ENCODE data around the gene TSKS.
A peak's percentile ranks its signal among the peaks of the same experiment; 100 is the strongest.

The TSKS gene

DNA sequence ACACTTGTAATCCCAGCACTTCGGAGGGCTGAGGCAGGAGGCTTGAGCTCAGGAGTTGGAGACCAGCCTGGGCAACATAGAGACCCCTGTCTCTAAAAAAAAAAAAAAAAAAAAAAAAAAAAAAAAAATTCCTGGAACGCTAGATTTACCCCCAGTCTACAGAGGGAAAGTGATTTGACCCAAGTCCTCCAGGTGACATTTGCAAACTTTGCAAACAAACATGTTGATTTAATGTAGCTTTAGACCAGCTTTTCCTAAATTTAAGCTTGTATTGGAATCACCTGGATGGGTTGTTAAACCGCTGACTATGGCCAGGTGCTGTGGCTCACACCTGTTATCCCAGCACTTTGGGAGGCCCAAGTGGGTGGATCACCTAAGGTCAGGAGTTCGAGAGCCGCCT lies 63.7 kb downstream of the TSKS start:
- DNase-seq (ENCODE audit: low read depth), result no peak
- TF ChIP-seq, protein P1, sequence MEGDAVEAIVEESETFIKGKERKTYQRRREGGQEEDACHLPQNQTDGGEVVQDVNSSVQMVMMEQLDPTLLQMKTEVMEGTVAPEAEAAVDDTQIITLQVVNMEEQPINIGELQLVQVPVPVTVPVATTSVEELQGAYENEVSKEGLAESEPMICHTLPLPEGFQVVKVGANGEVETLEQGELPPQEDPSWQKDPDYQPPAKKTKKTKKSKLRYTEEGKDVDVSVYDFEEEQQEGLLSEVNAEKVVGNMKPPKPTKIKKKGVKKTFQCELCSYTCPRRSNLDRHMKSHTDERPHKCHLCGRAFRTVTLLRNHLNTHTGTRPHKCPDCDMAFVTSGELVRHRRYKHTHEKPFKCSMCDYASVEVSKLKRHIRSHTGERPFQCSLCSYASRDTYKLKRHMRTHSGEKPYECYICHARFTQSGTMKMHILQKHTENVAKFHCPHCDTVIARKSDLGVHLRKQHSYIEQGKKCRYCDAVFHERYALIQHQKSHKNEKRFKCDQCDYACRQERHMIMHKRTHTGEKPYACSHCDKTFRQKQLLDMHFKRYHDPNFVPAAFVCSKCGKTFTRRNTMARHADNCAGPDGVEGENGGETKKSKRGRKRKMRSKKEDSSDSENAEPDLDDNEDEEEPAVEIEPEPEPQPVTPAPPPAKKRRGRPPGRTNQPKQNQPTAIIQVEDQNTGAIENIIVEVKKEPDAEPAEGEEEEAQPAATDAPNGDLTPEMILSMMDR (IDR thresholded peaks at IDR 0.05; ENCODE audit: insufficient read depth, low read depth, low read length, missing control alignments), result no peak

DNA sequence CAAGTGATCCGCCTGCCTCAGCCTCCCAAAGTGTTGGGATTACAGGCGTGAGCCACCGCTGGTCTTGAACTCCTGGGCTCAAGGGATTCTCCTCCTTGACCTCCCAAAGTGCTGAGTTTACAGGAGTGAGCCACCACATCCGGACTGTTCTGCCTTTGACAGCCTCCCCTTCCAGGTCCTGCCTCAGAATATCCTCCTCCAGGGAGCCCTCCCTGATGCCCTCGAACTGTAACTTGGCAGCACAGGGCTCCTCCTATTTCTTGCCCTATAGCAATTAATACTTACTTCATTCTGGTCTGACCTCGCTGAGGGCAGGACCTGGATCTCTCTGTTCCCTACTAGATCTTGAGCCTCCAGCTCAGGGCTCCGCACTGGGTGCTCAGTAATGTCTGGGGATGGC lies 66.2 kb downstream of the TSKS start:
- DNase-seq (ENCODE audit: low read depth), result no peak
- H3K4me3 ChIP-seq (ENCODE audit: low read length), result no peak overlapping the region
- TF ChIP-seq, protein P1 (IDR thresholded peaks at IDR 0.05; ENCODE audit: insufficient read depth, low read depth, low read length, missing control alignments), result no peak

More for the DNA sequence above, 63.7 kb downstream of the TSKS start:
- no peak overlapping the region for H3K4me3 ChIP-seq (ENCODE audit: low read length)

DNA sequence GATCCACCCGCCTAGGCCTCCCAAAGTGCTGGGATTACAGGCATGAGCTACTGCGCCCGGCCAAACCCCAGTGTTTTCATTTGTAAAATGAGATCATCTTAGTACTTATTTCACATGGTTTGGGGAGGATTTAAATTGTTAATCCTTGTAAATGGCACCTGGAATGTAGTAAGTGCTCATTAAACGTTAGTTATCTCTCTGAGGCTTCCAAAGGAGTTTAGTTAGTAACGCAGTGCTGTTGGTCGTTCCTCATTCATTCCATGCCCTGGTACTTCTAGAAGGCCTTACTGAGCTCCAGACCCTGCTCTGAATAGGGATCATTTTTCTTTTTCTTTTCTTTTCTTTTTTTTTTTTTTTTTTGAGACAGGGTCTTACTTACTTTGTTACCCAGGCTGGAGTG lies 67.0 kb downstream of the TSKS start:
- TF ChIP-seq, protein P1 (IDR thresholded peaks at IDR 0.05; ENCODE audit: insufficient read depth, low read depth, low read length, missing control alignments), result no peak
- no peak overlapping the region for H3K4me3 ChIP-seq (ENCODE audit: low read length)
- DNase-seq (ENCODE audit: low read depth), result no peak

DNA sequence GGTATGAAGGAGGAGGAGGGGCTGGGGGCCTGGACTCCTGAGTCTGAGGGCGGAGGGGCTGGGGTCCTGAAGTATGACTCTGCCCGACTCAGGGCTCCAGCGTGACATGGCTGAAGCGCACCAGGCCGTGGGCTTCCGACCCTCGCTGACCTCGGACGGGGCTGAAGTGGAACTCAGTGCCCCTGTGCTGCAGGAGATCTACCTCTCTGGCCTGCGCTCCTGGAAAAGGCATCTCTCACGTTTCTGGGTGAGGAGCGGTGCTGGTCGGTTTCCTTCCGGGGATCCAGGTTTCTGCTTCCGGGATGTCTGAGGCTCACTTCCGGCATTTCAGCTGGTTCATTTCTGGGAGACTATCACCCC lies 71.0 kb downstream of the TSKS start:
- H3K4me3 ChIP-seq (ENCODE audit: low read length), result no peak overlapping the region
- TF ChIP-seq, protein P1 (IDR thresholded peaks at IDR 0.05; ENCODE audit: insufficient read depth, low read depth, low read length, missing control alignments), result no peak
- no peak for DNase-seq (ENCODE audit: low read depth)

DNA sequence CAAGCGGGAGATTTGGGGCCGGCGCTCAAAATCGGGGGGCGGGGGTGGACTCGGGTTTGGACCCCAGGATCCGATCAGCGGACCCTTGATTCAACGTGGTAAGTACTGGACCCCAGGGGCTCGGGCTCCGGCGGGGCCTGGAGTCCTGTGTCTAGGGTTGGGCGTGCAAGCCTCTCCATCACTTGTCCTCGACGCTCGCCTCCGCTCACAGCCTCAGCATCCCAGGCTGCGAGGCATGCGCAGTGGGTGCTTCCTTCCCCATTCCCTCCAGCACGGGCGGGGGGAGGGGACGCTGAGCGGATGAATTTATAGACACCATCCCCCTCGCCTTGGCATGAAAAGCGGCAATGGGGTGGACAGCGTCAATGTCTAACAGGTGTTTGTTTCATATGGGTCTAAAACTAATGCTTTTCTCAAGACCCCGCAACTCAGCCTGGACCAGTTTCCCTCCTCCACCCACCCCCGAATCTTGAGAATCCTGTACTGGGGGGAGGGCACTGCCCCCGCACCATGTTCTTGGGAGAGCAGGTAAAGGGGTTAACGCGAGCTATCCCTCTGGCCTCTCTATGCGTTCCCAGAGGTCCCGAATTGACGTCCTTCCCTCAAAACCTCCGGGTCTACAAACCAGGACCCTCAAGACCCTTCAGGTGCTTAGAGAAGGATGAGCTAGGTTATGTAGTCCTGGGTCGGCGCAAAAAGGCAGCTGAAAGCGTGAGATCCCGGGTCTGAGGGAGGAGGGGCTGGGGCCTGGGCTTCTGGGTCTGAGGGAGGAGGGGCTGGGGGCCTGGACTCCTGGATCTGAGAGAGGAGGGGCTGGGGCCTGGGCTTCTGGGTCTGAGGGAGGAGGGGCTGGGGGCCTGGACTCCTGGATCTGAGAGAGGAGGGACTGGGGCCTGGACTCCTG lies 71.6 kb downstream of the TSKS start:
- TF ChIP-seq, protein P1 (IDR thresholded peaks at IDR 0.05; ENCODE audit: insufficient read depth, low read depth, low read length, missing control alignments), result no peak
- peak; percentile 45 for DNase-seq (ENCODE audit: low read depth)
- H3K4me3 ChIP-seq (ENCODE audit: low read length), result peak overlapping the region; percentile 57

DNA sequence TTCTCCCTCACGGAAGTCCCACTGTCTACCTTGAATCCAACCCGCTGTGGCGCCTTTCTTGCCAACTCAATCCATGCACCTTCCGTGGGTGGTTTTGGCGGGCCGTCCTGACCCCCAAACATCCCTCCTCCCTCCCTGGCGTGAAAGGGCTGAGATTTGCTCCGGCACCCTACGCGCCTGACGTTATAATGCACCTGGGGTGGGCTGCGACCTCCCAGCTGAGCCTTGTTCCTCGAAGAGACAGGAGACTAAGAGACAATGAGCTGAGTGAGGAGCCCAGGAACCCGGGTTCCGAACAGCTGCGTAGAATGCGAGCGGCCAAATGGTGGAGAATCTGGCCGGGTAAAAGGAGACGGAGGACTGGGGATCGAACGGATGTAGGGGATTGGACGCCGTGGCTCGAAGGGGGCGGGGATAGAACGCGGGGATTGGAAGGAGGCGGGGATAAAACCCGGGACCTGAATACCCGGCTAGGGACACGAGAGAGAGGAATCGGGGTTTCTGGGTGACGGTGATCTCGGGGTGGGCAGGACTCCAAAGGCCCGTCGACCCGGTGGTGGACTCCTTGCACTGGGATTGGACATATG lies 72.4 kb downstream of the TSKS start, which contains the start of gene CPT1C:
CPT1C (plus strand) TSS at position 461 of the 587 bp plus-strand sequence. CDS start 1,137 bp downstream, outside the sequence.
- peak; percentile 78 for DNase-seq (ENCODE audit: low read depth)
- H3K4me3 ChIP-seq (ENCODE audit: low read length), result peak within 1 kb of the TSS; percentile 57
- TF ChIP-seq, protein P1 (IDR thresholded peaks at IDR 0.05; ENCODE audit: insufficient read depth, low read depth, low read length, missing control alignments), result no peak
